Kidney glomerular epithelial cell (primary cell): ENCODE results near the gene CDH4.

Experiments used
- DNase-seq: peaks from one replicate; lab custom pipeline; 2025; lab: John Stamatoyannopoulos, UW

CDH4 gene

DNA sequence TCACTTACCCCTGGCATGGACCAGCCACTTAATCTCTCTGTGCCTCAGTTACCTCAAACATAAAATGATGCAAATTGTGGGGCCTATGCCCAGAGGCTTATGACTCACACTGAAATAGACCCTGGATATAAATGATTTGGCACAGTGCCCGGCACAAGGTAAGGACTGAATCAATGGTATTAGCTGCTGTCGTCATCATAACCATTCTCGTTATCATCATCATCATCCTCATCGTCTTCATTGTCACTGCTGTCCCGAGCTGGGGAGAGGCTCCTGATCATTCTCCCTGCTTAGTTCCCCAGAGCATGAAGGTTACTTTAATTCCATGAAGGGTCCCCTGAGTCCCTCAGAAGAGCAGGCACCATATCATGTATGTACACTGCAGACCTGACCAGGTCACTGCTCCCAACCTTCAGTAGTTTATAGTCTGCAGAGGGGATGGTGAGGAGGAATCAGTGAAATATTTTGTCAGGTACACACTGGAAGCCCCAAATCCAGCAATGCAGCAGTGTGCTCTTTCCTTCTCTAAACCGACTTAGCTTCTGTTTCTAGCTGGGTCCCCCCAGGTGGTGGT is 664.3 kb downstream of the CDH4 start:
- DNase-seq: no peak

DNA sequence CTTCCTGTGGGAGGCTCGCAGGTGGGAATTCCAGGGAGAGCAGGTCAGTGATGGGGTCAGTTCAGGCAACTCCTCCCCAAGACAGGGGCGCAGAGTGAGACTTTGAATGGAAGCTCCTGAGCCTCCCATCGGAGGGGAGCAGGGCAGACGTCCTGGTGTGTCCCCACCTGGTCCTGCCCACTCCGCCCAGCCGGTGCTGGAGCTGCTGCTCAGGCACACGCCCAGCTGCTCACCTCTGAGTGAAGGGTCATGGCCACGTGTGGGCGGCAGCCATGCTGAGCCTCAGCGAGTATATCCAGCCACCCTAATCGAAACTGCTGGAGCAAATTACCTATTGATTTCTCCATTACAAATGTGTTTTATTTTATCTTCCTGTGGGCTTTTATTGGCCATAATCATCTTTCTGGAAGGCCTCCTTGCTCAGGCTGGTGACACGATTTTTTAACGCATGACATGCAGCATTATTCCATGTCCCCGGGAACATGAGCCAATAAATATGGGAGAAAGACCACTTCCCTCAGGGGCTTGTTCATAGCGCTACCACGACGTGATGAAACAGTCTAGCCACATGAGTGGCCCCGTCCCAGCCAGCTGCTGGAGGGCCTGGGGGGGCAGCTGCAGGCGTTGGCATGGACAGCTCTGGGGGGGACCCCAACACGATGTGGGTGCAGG is 665.5 kb downstream of the CDH4 start:
- no peak for DNase-seq

DNA sequence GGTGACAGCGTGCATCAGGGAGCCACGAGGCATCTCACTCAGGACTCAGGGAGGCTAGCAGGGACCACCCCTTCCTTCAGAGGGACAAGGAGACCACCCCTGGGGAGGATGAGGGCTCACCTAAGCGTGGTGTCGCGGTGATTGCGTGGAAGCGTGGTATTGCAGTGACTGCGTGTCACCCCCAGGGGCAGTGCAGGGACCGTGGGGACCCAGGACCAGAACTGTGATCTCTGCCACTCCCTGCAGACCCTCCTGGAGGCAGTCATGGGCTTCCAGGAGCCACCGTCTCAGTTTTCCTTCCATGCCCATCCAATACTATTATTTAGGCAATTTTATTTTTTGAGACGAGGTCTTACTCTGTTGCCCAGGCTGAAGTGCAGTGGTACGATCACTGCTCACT is 666.5 kb downstream of the CDH4 start:
- no peak for DNase-seq

DNA sequence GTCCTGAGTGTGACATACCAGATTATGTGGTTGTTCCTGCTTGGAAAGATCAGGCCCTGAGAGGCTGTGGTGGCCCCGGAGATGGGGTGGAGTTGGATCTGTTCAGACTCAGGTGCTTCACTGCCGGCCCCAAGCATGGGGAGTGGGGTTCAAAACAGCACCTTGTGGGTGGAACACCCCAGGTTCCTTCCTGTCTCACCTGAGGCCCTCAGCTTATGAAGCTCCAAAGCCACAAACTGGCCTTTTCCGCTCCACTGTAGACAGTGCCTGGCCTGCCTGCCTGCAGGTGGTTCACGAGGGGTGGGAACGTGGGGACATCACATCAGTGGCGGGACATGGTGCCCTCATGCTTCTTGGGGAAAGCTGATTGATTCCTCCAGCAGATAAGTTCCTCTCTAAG is 667.2 kb downstream of the CDH4 start:
- no peak for DNase-seq

DNA sequence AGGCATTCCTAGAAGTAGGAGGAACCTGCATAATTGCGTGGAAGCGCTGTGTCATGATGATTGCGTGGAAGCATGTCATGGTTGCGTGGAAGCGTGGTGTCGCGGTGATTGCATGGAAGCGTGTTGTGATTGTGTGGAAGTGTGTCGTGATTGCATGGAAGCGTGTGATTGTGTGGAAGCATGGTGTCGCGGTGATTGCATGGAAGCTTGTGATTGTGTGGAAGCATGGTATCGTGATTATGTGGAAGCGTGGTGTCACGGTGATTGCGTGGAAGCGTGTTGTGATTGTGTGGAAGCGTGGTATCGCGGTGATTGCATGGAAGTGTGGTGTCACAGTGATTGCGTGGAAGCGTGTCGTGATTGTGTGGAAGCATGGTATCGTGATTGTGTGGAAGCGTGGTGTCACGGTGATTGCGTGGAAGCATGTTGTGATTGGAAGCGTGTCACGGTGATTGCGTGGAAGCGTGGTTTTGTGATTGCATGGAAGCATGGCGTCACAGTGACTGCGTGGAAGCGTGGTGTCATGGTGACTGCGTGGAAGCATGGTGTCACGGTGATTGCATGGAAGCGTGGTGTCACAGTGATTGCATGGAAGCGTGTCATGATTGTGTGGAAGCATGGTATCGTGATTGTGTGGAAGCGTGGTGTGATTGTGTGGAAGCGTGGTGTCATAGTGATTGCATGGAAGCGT is 667.8 kb downstream of the CDH4 start:
- DNase-seq: no peak

DNA sequence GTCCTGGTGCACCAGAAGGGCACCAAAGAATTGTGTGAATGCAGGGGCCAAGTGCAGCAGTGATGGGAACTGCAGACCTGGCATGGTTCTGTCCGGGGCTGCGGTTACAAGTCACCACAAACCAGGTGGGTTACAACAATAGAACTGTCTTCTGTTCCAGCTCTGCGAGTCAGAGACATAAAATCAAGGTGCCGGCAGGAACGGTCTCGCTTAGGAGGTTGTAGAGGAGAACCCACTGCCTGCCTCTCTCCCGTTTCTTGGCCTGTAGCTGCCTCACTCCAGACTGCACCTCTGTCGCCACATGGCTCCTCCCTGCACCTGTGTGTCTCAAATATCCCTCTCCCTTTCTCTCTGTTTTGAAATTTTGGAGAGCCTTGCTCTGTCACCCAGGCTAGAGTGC is 670.4 kb downstream of the CDH4 start:
- no peak for DNase-seq

DNA sequence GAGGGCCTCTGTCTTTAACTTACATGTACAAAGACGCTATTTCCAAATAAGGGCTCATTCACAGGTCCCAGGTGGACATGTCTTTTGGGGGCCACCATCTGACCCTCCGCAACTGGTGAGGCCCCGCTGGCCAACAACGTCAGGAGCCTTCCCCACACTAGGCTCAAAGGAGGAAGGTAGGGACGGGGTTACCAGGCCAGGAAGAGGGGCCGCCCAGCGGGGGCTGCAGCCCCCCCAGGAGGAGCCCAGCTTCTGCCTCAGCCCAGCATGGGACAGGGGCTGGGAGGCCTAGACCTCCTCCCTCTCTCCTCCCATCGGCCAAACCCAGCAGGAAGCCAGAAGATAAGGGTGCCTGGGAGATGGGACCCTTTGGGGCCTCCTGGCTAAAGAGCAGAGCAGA is 670.9 kb downstream of the CDH4 start:
- DNase-seq: no peak

DNA sequence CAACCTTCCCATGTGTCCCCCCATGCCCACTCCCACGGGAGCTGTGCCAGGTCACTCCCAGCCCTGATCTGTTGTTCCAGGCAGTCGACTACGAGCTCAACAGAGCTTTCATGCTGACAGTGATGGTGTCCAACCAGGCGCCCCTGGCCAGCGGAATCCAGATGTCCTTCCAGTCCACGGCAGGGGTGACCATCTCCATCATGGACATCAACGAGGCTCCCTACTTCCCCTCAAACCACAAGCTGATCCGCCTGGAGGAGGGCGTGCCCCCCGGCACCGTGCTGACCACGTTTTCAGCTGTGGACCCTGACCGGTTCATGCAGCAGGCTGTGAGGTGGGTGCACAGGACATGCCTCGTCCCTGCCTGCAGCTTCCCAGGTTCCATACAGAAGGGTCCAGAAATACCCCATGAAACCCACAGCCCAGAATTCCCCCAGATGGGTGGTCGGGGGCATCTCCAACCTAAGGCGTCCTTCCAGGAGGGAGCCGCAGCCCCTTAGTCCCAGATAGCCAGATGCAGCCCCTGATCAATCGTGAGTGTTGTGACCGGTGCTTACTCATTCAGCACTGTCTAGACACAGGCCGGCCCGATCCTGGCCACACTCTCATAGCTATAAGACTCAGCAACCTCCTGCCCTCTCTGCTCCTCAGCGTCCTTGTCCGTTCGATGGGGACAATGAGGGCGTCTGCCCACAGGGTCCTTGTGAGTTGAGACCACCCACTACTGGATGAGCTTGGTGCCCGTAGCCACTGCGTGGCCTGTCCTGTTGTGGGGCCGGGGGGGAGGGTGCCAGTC is 671.5 kb downstream of the CDH4 start:
- no peak for DNase-seq

DNA sequence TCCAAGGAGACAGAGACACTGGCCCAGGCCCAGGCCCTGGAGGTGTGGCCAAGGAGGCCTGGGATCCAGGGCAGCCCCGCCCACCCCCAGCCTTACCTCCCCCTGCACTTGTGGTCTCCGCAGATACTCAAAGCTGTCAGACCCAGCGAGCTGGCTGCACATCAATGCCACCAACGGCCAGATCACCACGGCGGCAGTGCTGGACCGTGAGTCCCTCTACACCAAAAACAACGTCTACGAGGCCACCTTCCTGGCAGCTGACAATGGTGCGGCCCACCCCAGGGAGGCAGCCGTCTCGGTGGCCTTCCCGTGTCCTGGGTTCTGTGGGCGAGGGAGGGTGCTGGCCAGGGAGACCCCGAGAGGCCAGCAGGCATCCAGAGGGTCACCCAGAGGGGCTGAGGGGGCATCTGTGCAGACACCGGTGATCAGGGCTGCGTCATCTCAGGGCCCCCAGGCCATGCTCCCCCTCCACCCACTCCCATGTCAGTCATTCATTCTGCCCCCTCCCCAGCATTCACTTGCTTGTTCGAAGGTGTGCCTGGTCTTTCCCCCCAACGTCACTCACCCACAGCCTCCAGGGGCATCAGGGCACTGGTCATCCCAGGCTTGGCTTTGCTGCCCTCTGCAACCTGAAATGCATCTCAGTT is 672.3 kb downstream of the CDH4 start:
- no peak for DNase-seq

DNA sequence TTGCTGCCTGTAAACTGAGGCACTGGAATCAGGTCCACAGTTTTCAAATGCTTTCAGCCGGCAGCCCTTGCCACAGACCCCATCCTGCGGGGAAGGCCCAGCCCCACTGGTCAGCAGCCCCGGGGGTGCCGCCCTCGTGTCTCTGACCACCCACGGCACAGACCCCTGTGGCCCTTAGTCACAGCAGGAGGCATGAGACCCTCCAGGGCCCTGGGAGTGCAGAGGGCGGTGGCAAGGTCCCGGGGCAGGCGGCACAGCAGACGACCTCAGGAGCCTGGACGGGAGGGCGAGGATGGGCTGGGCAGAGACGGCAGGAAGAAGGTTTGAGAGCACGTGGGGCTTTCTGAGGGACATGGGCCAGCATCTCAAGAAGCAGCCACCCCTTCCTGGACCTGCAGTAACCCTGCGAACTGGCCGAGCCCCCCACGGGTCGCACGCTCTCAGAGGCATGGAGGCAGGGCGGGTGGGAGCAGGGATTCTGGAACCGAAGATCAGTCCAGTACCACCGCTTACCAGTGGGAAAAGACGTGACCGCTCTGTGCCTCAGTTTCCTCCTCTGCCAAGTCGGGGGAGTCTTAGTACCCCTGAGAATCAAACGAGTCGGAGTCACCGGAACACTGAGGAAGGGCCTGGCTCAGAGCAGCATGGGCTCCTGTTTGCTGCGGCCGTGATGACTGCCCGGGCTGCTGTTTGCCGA is 672.9 kb downstream of the CDH4 start:
- no peak for DNase-seq

DNA sequence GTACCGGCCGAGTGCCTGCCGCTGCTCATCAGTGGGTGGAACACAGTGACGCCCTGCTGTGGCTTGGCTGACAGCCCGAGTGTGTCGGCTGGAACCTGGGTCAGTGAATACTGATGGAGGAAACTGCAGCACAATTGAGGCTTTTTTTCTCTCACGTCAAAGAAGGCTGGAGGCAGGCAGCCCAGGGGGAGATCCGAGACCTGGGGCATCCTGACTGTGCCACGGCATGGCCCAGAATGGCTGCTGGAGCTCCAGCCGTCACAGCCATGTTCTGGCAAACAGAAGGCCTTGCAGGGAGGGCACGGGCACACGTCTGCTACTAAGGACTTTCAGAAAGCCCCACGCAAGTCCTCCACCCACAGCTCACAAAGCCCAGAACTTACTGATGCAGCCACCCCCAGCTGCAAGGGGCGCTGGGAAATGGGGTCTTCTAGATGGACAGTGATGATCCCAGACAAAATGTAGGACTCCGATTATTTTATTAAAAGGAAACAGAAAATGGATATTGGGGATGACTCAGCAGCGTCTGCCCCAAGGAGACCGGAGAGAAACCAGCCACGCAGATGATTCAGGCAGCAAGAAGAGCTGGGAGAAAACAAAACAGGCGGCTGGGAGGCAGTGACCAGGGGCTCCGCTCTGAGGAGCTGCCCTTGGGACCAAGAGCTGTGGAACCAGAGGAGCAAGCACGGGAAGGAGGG is 673.6 kb downstream of the CDH4 start:
- no peak for DNase-seq

DNA sequence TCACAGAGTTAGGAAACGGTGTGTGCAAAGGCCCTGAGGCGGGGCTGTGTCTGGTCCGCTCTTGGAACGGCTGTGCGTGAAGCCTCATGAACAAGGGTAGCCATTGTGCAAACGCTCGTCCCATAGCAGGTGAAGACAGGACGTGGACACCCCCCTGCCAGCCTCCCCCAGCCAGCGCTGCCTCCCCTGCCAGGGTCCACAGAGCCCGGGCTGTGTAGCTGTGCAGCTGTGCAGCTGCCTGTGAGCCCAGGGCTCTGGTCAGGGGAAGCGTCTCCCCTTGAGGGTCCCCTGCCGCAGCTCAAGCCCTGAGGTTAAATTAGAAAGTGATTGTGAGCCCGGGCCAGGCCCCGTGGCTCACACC is 674.2 kb downstream of the CDH4 start:
- DNase-seq: no peak

DNA sequence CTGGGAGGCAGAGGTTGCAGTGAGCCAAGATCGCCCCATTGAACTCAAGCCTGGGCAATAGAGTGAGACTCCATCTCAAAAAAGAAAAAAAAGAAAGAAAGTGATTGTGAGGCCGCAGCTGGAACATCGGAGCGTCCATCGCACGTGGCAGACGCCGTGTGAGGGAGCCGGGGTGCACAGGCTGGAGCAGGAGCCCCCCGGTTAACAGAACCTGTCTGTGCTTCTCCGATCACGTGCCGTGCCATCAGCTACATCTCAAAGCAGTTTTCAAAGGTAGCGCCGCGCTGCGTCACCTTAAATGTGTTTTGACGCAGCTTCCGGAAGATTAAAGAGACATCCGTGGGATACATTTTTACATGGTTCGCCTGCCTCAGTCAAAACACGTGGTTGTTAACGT is 674.7 kb downstream of the CDH4 start:
- DNase-seq: no peak

DNA sequence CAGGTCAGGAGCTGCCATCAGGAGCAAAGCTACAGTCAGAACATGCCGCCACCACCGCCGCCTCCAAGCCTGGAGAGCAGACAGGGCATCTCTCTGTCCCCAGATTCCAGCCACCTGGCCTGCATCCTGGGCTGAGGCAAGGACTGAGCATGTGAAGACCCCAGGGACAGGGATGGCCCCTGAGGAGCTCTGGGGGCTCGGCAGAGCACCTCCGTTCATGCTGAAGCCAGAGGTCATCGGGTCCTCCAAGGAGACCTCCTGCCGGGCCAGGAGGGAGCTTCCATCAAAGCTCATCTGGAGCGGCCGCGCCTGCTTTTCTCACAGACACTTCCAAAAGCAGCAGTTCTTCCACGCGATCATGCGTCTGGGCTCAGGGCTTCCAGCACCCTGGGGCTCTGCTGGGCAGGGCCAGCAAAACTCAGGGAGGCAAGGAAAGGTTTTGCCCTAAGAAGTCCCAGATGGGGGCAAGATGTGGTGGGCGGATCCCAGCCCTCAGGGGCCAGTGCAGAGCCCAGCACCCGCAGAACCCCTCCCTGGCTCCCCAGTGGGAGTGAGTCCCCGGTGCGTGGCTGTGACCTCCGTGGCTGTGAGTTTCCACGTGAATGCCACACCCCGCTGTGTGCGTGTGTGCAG is 675.2 kb downstream of the CDH4 start:
- no peak for DNase-seq

DNA sequence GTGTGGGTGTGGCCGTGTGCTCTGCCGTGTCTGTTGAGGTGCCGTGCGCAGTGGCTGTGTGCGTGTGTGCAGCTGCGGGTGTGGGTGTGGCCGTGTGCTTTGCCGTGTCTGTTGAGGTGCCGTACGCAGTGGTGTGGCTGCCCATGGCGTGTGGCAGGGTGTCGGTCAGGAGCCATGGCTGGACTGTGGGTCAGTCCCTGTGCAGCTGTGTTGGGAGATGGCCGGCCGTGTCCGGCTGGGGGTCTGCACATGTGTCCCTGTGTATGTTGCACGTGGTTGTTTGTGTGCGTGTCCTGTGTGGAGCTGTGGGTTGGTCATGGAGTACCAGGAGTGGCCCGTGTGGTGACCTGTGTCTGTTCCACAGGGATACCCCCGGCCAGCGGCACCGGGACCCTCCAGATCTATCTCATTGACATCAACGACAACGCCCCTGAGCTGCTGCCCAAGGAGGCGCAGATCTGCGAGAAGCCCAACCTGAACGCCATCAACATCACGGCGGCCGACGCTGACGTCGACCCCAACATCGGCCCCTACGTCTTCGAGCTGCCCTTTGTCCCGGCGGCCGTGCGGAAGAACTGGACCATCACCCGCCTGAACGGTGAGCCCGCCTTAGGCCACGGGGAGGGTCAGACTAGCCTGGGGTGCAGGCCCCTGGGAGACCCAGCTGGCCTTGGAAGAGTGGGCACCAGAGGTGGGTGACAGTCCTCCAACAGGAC is 675.9 kb downstream of the CDH4 start:
- no peak for DNase-seq

DNA sequence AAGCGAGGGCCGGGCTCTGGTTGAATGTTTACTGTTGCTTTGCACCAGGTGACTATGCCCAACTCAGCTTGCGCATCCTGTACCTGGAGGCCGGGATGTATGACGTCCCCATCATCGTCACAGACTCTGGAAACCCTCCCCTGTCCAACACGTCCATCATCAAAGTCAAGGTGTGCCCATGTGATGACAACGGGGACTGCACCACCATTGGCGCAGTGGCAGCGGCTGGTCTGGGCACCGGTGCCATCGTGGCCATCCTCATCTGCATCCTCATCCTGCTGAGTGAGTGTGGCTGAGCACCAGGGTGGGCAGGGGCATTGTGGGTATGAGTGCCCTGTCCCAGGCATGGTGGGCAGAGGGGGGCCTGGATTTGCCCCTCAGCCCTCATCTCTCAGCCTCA is 677.5 kb downstream of the CDH4 start:
- DNase-seq: no peak

DNA sequence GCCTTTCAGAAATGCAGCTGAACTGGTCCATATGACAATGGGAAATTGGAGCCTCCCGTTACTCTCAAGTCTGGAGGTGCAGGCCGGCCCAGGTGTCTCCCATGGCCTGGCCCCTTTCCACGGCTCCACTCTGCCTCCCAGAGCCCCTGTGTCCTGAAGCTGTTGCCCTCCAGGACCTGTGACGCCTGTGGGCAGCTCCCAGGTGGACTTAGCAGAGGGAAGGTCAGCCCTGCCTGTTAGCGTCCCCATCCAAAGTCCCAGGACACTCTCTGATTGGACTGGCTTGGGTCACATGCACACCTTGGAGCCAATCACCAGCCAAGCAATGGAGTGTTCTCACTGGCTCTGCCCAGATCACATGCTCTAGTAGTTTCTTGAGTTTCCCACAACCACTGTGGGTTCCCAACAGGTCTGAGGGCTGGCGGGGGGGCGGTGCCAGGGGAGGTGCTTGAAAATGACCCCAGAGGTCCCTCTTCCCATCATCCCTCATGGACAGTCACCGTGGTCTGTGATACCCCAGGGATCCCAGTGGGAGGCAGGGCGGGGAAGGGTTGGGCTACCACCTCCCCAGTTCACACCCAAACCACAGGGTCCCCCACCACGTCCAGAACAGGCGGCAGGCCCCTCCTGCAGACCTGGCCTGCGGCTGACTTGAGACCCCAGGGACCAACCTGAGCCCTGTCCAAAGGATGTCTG is 678.1 kb downstream of the CDH4 start:
- DNase-seq: no peak

DNA sequence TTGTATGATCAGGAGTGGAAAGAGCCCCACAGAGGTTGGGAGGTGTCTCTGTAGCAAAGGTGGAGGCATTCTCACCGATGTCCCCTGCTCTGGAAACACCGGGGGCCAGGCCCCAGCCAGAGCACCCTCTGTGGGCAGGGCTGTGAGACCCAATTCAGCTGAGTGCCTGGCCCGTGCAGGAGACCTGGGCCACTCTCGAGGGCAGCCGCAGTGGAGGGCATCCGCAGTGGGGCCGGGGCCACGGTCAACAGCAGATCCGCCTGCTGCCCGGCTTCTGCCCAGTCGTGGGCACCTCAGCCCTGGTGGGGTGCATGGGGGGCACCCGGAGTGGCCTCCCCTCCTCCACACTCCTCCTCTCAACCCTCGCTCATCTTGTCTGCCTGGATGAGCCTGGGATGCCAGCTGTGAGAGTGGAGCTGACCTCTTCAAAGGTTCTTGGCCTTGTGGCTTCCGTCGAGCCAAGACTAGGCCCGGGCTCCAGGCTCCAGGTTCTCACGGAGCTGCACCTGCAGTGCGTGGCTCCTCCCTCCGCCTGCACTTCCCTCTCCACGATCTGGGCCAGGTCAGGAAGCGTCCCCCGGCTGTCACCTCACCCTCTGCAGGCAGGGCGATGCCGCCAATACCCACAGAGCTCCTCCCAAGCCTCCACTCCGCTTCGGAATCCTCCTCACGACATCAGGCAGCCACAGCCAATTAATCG is 678.9 kb downstream of the CDH4 start:
- no peak for DNase-seq
